Caki2 (cell line): ENCODE results near the gene DESI2. TPM values are rescaled to one million over a fixed set of nuclear protein-coding genes. Genes with fewer than 3 reads are reported as not detected.
A peak's percentile ranks its signal among the peaks of the same experiment; 100 is the strongest.
"Not testable (repeated sequence)": the region's sequence is repeated elsewhere in the genome, so short reads cannot be mapped to it uniquely, and the experiment has no call there.

Source experiments
- DNase-seq: peaks from one replicate; pipeline ENCODE4 v3.0.0-alpha.2; 2015; ENCODE audit warnings: low read depth
- in situ Hi-C: cut with HindIII; loops from 2 replicates; pipeline ENCODE4 v1.10.0; 2016; ENCODE audit warnings: low sequenced_read_pairs, low pct_unique_long_range_greater_than_20kb, mixed read lengths
- total RNA-seq: library from RNA; depleted of rRNA; stranded (reverse); fragments of >200 nt; shearing (Covaris generic); gene quantifications from 2 replicates; pipeline ENCODE4 v1.2.3, GENCODE V29; 2014; ENCODE audit warnings: low replicate concordance; rRNA removed

The DESI2 gene
- total RNA-seq, 1 experiment from 2014 or later = 55.6 TPM

DNA sequence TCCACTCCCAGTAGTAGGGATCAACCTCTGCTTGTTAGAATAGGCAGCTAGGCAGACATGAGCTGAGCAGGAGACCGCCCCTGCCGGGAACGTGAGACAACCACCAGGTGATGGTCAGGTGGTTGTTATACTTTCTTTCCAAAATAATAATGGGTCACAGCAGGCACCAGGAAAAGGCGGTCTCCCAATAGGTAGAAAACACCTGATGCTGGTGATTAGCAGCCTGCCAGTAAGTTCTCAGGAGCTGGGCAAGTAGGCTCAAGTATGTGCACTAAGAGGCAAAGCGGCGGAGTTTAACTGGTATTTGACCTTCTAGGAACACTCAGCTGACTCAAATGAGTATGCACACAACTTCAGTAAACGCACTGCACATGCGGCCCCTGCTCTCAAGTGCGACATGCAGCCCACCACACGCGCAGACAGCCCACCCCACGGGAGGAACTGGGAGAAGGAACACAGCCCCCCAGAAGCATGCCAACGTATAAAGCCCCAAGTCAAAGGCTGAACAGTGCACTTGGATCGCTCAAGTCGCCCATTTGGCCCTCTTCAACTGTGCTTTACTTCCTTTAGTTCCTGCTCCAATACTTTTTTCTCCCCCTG is 80.0 kb downstream of the DESI2 start:
- no peak for DNase-seq

DNA sequence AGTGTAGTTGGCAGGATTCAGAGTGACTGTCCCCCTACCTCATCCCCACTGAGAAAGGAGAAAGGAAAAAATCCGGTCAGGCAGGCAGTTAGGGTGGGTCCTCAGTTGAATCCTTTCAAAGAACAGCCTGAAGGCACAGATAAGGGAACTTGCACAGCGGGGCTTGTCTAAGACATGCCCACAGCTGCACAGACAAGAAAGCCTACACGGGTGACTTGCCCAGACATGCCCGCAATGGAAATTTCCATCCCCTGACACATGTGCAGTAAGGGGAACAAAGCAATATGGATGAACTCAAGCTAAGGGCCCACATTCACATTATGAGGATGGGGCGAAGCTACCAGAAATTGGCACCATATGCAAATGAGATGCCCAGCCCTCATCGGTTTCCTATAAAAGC is 82.5 kb downstream of the DESI2 start:
- in situ Hi-C loops = no loop called here
- peak; percentile 13 for DNase-seq

More for the DNA sequence above, 80.0 kb downstream of the DESI2 start:
- in situ Hi-C loops = no loop called here

DNA sequence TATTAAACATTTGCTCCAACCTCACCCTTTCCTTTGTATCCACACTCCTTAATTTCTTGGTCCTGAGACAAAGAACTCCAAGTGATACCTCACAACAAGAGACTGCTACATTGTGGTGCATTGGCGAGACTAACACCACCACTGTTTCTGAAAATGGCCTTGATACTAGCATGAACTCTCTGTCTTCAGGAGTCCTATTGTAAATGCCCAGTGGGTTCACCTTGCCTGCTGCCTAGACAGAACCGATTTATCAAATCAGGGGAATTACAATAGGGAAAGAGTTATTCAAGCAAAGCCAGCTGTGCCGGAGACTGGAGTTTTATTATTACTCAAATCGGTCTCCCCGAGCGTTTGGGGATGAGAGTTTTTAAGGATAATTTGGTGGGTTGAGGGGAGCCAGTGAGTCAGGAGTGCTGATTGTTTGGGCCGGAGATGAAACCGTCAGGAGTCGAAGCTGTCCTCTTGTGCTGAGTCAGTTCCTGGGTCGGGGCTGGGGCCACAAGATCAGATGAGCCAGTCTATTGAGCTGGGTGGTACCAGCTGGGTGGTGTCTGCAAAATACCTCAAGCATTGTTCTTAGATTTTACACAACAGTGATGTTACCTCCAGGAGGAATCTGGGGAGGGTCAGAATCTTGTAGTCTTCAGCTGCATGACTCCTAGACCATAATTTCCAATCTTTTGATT is 83.1 kb downstream of the DESI2 start:
- in situ Hi-C loops = no loop called here
- DNase-seq = no peak

DNA sequence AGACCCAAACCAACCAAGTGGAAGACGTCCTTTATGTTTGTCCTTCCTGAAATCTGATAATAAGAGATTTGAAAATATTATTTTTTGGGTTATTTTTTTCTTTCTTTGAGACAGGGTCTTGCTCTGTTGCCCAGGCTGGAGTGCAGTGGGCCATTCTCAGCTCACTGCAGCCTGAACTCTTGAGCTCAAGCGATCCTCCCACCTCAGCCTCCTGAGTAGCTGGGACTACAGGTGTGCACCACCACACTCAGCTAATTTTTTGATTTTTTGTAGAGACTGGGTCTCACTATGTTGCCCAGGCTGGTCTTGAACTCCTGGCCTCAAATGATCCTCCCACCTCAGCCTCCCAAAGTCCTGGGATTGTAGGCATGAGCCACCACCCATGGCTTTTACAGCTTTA is 86.2 kb downstream of the DESI2 start:
- in situ Hi-C loops, DNase-seq: not testable (repeated sequence)

DNA sequence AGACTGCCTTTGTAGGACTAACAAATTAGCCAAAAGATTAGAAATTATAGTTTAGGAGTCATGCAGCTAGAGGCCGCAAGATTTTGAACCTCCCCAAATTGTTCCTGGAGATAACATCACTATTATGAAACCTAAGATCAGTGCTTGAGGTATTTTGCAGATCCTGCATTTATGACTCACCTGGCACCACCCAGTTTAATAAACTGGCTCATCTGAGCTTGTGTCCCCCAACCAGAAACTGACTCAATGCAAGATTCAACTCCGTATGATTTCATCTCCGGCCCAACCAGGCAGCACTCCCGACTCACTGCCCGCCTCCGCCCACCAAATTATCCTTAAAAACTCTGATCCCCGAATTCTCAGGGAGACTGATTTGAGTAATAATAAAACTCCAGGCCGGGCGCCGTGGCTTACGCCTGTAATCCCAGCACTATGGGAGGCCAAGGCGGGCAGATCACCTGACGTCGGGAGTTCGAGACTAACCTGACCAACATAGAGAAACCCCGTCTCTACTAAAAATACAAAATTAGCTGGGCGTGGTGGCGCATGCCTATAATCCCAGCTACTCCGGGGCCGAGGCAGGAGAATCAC is 87.2 kb downstream of the DESI2 start:
- DNase-seq = peak; percentile 9
- in situ Hi-C loops = not testable (repeated sequence)

DNA sequence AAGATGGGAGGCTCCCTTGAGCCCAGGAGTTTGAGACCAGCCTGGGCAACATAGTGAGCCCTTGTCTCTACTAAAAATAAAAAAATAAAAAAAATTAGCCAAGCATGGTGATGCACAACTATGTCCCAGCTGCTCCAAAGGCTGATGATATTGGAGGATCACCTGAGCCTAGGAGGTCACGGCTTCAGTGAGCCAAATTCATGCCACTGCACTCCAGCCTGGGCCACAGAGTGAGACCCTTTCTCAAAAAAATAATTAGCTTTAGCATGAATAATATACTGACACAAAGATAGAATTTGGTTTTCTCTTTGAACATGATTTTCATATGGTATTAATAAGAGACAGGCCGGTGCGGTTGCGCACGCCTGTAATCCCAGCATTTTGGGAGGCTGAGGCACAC is 88.8 kb downstream of the DESI2 start:
- no peak for DNase-seq
- in situ Hi-C loops = no loop called here

DNA sequence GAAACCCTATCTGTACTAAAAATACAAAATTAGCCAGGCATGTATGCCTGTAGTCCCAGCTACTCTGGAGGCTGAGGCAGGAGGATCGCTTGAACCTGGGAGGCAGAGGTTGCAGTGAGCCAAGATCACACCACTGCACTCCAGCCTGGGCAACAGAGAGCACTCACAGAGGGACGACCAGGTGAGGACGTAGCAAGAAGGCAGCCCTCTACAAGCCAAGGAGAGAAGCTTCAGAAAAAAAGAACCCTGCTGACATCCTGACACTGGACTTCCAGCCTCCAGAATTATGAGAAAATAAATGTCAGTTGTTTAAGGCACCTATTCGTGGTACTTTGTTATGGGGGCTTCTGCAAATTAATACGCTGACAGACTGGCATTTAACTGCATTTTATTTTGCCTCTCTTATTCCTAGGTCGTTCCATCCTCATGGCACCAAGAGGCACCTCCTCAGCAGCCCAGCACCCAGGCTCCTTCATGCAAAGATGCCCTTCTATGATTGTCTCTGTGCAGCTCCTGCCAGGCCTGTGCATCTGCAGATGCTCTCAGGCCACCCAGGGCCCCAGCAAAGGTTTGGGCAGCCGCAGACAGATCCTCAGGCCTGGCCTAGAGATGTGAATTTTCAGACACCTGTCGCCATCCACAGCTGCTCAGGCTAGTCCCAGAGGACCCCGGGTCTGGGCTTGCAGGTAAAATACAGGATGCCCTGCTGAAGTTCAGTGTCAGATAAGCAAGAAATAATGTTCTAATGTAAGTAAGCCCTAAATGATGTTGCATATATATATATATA is 96.5 kb downstream of the DESI2 start:
- in situ Hi-C loops = no loop called here
- DNase-seq = no peak

DNA sequence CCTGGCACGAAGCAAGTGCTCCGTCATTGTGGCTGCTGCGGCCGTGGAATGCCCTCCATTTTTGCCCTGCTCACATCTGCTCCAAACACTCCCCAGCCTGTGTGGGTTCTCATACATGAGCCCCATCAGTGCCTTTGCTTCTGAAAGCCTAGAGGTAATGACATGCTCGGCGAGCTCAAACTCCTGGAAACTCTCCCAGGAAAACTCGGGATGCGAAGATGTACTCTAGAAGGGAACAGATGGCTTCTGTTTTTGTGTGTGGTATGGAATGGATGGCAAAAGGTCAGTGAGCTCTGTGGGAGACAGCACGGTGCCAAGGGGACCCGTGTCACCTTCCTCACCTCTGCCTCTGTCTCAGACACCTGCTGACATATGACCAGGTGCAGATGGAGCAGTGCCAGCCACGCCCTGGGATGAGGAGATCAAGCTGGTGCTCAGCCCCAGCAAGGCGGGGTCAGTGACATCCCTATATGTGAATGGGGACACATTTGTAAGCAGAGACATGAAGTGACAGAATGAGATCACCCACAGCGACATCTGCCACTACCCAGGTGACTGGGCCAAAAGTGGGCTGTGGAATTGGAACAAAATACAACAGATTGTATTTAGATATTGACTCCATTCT is 98.5 kb downstream of the DESI2 start:
- DNase-seq = no peak
- in situ Hi-C loops = no loop called here

DNA sequence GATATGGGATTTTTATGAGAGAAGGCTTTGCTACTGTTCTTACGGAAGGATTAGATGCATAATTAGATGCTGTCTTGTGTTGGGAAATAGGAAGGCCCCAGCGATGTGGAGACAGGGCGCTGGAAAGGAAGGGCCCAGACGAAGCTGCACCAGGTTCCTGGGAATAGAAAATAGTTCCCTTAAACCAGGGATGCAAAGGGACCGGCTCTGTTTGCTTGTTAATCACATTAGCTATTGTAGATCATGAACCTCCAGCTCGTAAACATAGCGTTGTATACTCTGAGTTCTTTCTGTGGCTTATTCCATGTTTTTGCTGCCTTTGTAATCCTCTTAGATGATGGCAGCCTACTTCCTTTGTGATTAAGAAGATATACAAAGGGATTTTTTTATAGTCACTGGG is 102.7 kb downstream of the DESI2 start:
- in situ Hi-C loops = no loop called here
- DNase-seq = no peak

DNA sequence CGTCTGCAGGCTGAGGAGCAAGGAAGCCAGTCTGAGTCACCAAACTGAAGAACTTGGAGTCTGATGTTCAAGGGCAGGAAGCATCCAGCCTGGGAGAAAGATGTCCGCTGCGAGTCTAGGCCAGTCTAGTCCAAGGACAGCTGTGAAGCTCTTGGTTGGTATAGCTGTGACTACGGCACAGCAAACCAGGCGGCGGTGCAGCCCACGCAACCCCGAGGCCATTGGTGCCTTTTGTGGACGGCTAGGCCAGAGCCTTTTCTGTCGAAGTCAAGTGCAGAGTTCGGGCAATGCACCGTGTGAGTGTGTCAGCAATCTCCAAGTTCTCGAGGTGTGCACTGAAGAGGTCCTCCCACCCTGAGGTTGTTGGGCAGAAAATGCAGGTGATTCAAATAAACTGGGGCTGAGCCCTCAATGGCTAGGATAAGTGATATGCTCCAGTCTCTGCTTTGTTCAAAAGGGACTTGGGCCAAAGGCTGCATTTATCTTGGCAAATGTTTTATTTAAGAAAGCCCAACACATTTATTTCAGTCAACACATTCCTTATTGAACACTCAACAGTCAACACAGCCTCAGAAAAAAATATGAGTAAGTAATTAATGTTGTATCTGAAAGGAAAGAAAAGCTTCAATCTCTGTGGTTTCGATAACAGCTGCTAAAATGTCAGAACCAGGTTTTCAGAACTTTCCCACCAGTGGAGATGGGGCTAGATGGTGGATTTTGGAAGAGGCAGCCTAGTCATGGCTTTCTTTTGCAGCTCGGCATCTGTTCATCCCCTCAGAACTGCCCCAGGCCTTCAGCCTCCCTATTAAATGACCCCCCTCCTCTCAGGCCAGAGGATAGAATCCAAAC is 104.4 kb downstream of the DESI2 start:
- DNase-seq = no peak
- in situ Hi-C loops = no loop called here

Other genes with a start within 250 kb of the DESI2 start
- gene ADSS2, start 201.2 kb upstream of the DESI2 start, total RNA-seq = 69.8 and 71.4 TPM in 2 replicates
- not detected in 2 replicates for gene CATSPERE, start 191.9 kb upstream of the DESI2 start, total RNA-seq
- gene COX20, start 182.5 kb downstream of the DESI2 start, total RNA-seq = 50.2 and 102 TPM in 2 replicates
- 121 and 148 TPM in 2 replicates for gene HNRNPU, start 211.4 kb downstream of the DESI2 start, total RNA-seq